ENCODE measurements around the gene ATP8B3. TPM values are rescaled to one million over a fixed set of nuclear protein-coding genes. Genes with fewer than 3 reads are reported as not detected.

ATP8B3 gene
- total RNA-seq, 1 donor = 0.86 TPM

DNA sequence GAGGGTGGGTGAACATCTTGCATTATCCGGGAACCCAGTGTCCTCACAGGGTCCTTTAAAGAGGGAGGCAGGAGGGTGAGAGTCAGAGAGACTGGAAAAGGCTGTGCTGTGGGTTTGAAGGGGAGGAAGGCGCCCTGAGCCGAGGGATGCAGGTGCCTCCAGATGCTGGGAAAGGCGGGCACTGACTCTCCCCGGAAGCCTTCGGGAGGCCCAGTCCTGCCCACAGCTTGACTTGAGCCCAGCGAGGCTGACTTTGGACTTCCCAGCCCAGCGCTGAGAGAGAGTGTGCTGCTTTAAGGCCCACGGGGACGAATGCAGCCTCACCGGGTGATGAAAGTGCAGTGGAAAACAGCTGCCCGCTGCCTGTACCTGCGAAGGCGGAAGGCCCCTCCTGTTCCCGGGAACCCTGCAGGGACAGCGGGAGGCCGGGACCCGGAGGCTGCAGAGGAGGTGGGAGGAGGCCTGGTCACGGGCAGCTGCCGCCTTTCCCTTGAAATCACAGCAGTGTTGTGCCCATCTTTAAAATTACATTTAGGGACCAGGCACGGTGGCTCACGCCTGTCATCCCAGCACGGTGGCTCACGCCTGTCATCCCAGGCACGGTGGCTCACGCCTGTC is 20.1 kb upstream of the ATP8B3 start:
- TF ChIP-seq, protein P1, sequence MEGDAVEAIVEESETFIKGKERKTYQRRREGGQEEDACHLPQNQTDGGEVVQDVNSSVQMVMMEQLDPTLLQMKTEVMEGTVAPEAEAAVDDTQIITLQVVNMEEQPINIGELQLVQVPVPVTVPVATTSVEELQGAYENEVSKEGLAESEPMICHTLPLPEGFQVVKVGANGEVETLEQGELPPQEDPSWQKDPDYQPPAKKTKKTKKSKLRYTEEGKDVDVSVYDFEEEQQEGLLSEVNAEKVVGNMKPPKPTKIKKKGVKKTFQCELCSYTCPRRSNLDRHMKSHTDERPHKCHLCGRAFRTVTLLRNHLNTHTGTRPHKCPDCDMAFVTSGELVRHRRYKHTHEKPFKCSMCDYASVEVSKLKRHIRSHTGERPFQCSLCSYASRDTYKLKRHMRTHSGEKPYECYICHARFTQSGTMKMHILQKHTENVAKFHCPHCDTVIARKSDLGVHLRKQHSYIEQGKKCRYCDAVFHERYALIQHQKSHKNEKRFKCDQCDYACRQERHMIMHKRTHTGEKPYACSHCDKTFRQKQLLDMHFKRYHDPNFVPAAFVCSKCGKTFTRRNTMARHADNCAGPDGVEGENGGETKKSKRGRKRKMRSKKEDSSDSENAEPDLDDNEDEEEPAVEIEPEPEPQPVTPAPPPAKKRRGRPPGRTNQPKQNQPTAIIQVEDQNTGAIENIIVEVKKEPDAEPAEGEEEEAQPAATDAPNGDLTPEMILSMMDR (IDR thresholded peaks at IDR 0.05; ENCODE audit: insufficient read depth, low read depth, low read length) = no peak

DNA sequence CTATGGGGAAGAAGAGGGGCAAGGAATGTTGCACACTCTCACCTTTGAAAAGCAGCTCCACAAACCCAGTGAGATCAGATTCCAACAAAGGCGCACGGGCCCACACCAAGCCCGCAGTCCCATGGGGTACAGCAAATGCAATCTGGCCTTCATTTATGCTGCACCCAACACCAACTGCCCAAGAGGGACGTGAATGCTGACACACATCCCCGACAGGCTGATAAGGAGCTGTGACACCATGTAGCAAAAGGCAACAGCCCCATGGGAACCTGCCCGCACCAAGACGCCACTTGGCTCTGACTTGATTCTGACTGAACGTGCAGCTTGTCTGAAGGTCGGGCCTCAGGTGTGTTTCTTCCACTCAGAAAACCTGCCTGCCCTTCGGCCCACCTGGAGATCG is 18.9 kb upstream of the ATP8B3 start:
- DNase-seq (ENCODE audit: low read depth) = no peak
- H3K4me3 ChIP-seq (ENCODE audit: low read depth, low read length) = no peak overlapping the region
- TF ChIP-seq, protein P1 (IDR thresholded peaks at IDR 0.05; ENCODE audit: insufficient read depth, low read depth, low read length) = no peak

More for the DNA sequence above, 20.1 kb upstream of the ATP8B3 start:
- DNase-seq (ENCODE audit: low read depth) = no peak
- H3K4me3 ChIP-seq (ENCODE audit: low read depth, low read length) = no peak overlapping the region

DNA sequence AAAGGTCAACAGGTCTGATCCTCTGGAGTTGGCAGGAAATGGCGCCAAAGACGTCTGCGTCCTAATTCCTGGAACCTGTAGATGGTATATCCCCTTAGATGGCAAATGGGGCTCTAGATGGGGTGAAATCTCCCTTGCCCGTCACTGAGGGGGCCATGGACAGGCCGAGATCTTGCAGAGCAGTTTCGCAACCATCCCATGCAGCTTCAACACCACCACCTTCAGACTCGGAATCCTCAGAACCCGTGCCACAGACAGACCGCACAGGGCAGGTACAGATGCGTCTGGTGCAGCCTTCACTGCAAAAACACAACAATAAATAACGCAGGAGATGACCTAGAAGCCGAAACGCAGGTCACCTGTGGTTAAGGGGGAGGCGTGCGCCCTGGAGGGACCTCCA is 18.5 kb upstream of the ATP8B3 start:
- TF ChIP-seq, protein P1 (IDR thresholded peaks at IDR 0.05; ENCODE audit: insufficient read depth, low read depth, low read length) = no peak
- no peak for DNase-seq (ENCODE audit: low read depth)
- no peak overlapping the region for H3K4me3 ChIP-seq (ENCODE audit: low read depth, low read length)

DNA sequence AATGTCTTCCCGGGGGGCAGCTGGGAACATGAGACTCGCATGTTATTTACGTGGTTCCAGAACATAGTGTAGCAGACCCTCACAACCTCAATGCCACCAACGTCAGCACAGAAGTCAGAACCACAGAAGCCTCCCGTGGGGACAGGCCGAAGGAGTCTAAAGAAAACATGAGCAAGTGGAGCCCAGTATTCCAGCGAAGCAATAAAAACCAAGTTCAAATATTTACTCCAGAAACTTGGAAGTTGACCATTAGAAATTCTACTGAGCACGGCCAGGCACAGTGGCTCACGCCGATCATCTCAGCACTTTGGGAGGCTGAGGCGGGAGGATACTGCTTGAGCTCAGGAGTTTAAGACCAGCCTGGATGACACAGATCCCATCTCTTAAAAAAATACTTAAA is 17.9 kb upstream of the ATP8B3 start:
- TF ChIP-seq, protein P1 (IDR thresholded peaks at IDR 0.05; ENCODE audit: insufficient read depth, low read depth, low read length) = no peak
- no peak for DNase-seq (ENCODE audit: low read depth)
- no peak overlapping the region for H3K4me3 ChIP-seq (ENCODE audit: low read depth, low read length)

DNA sequence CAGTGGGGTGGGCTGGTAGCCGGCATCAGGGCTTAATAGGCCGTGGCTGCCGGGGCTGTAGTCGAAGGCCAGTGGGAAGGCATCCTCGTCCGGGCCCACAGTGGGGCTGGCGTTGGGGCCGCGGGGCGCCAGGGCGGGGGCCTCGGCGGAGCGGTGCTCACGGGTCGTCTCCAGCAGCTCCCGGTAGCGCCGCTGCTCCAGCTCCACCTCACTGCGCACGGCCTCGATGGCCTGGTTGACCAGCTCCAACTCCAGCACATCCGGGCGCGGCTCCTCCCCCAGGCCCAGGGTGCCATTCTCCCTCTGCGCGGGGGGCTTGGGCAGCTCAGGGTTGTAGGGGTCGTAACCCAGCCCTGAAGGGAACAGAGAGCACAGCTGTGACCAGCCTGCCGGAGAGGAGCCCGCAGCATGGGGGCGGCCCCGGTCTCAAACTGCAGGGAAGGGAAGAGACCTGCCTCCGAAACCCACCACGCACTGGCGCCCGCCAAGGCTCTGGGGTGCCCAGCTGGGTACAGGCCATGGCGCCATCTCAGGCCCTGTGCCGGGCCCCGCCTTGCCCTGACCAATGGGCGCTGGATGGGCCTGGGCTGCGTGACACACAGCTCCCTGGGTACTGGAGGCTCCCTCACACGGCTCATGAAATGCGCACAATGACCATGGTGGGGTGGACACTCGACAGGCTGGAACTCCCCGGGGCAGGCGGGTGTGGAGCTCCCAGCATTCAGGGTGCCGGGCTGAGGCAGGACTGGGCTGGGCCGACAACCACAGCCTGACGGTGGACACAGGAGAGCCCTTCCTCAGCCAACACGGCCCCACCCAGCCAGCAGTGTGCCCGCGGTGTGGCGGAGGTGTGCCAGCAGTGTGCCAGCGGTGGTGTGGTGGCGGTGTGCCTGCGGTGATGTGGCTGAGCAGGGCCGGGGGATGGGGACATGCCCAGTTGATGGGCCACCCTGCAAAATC is 16.5 kb upstream of the ATP8B3 start:
- no peak for DNase-seq (ENCODE audit: low read depth)
- no peak overlapping the region for H3K4me3 ChIP-seq (ENCODE audit: low read depth, low read length)

DNA sequence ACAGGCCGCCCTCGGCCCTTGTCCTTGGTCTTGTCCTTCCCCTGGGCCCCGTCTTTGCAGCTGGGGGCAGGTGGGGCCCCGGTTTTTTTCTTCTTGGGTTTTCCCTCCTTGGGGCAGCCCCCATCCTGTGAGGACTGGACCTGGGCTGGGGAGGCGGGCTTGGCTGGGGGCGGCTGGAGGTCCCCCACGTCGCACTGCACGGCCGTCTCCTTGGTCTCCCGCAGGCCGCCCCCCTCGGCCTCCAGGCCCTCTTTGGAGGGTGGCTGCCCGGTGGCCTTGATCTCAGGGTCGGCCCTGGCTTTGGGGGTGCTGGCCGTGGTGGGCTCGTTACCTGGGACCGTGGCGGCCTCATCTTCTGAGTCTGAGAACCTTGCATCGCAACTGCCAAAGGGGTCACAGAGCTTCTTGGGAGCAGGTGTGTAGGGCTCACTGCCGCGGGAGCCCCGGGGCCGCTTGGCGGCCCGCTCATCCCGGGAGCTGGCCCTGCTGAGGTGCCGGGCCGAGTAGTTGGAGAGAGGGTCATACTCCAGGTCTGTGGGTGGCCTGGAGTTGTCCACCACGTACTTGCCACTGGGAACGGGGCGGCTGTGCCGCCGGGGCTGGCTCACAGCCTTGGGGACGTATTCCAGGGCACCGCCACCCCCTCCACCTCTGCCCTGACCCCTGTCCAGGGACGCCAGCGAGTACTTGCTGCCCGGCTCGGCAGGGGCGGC is 15.6 kb upstream of the ATP8B3 start:
- no peak for DNase-seq (ENCODE audit: low read depth)
- H3K4me3 ChIP-seq (ENCODE audit: low read depth, low read length) = no peak overlapping the region
- TF ChIP-seq, protein P1 (IDR thresholded peaks at IDR 0.05; ENCODE audit: insufficient read depth, low read depth, low read length) = no peak

More for the DNA sequence above, 16.5 kb upstream of the ATP8B3 start:
- TF ChIP-seq, protein P1 (IDR thresholded peaks at IDR 0.05; ENCODE audit: insufficient read depth, low read depth, low read length) = no peak
